ENCODE results near the gene DDX49.
"Not testable (repeated sequence)": the region's sequence is repeated elsewhere in the genome, so short reads cannot be mapped to it uniquely, and the experiment has no call there.

Gene DDX49

GRCh38 chr19:18901491-18901890, 18.0 kb upstream of the DDX49 start:
- Mint-ChIP-seq H3K27ac (no peak overlapping the region), H3K4me1 (ENCODE audit: low read depth) (peaks cover 1% of the 10 kb centered on the region), H3K36me3 (ENCODE audit: low read depth) (peaks cover 65% of the 10 kb centered on the region)

GRCh38 chr19:18902519-18902918, 17.0 kb upstream of the DDX49 start:
- not testable (repeated sequence) for DNase-seq; H3K27ac Mint-ChIP-seq; H3K4me3 Mint-ChIP-seq; H3K27me3 Mint-ChIP-seq; H3K4me1 Mint-ChIP-seq (ENCODE audit: low read depth); H3K9me3 Mint-ChIP-seq
- peaks cover 72% of the 10 kb centered on the region for H3K36me3 Mint-ChIP-seq (ENCODE audit: low read depth)

More at GRCh38 chr19:18901491-18901890, 18.0 kb upstream of the DDX49 start:
- H3K27me3 Mint-ChIP-seq = peaks cover 13% of the 10 kb centered on the region
- H3K9me3 Mint-ChIP-seq = no peaks in the 10 kb centered on the region
- DNase-seq = no peak
- H3K4me3 Mint-ChIP-seq = no peak overlapping the region

GRCh38 chr19:18903156-18904037, 16.1 kb upstream of the DDX49 start:
- Mint-ChIP-seq H3K4me3 (no peak overlapping the region), H3K4me1 (ENCODE audit: low read depth) (no peaks in the 10 kb centered on the region), H3K9me3 (no peaks in the 10 kb centered on the region), H3K27me3 (no peaks in the 10 kb centered on the region), H3K36me3 (ENCODE audit: low read depth) (peaks cover 79% of the 10 kb centered on the region), H3K27ac (no peak overlapping the region)
- DNase-seq = no peak

- H3K9me3 Mint-ChIP-seq = no peaks in the 10 kb centered on the region
These were observed 15.0 kb upstream of the DDX49 start for GRCh38 chr19:18904334-18905057.

GRCh38 chr19:18905058-18905456, 14.5 kb upstream of the DDX49 start:
- DNase-seq = no peak
- no peaks in the 10 kb centered on the region for H3K27me3 Mint-ChIP-seq
- no peak overlapping the region for H3K4me3 Mint-ChIP-seq
- no peak overlapping the region for H3K27ac Mint-ChIP-seq
- H3K9me3 Mint-ChIP-seq = no peaks in the 10 kb centered on the region
- H3K36me3 Mint-ChIP-seq (ENCODE audit: low read depth) = peaks cover 77% of the 10 kb centered on the region
- H3K4me1 Mint-ChIP-seq (ENCODE audit: low read depth) = no peaks in the 10 kb centered on the region

More at GRCh38 chr19:18904334-18905057, 15.0 kb upstream of the DDX49 start:
- H3K4me3 Mint-ChIP-seq = no peak overlapping the region
- no peak overlapping the region for H3K27ac Mint-ChIP-seq
- DNase-seq = no peak
- no peaks in the 10 kb centered on the region for H3K27me3 Mint-ChIP-seq
- no peaks in the 10 kb centered on the region for H3K4me1 Mint-ChIP-seq (ENCODE audit: low read depth)
- H3K36me3 Mint-ChIP-seq (ENCODE audit: low read depth) = peaks cover 77% of the 10 kb centered on the region

GRCh38 chr19:18905513-18906236, 13.8 kb upstream of the DDX49 start:
- no peak for DNase-seq
- Mint-ChIP-seq H3K27me3 (no peaks in the 10 kb centered on the region), H3K9me3 (no peaks in the 10 kb centered on the region), H3K27ac (no peak overlapping the region), H3K4me1 (ENCODE audit: low read depth) (no peaks in the 10 kb centered on the region), H3K36me3 (ENCODE audit: low read depth) (peaks cover 78% of the 10 kb centered on the region), H3K4me3 (no peak overlapping the region)

GRCh38 chr19:18906605-18907519, 12.7 kb upstream of the DDX49 start:
- Mint-ChIP-seq H3K4me3 (no peak overlapping the region), H3K27ac (no peak overlapping the region), H3K9me3 (no peaks in the 10 kb centered on the region), H3K27me3 (no peaks in the 10 kb centered on the region), H3K36me3 (ENCODE audit: low read depth) (peaks cover 75% of the 10 kb centered on the region), H3K4me1 (ENCODE audit: low read depth) (no peaks in the 10 kb centered on the region)
- no peak for DNase-seq

GRCh38 chr19:18908917-18909619, 10.4 kb upstream of the DDX49 start:
- Mint-ChIP-seq H3K9me3 (no peaks in the 10 kb centered on the region), H3K4me1 (ENCODE audit: low read depth) (peaks cover 4% of the 10 kb centered on the region), H3K36me3 (ENCODE audit: low read depth) (peaks cover 84% of the 10 kb centered on the region), H3K27ac (no peak overlapping the region), H3K4me3 (no peak overlapping the region), H3K27me3 (no peaks in the 10 kb centered on the region)
- DNase-seq = no peak

GRCh38 chr19:18910010-18910409, 9.5 kb upstream of the DDX49 start:
- Mint-ChIP-seq H3K36me3 (ENCODE audit: low read depth) (peaks cover 82% of the 10 kb centered on the region), H3K4me1 (ENCODE audit: low read depth) (peaks cover 5% of the 10 kb centered on the region), H3K9me3 (no peaks in the 10 kb centered on the region), H3K27ac (no peak overlapping the region), H3K4me3 (no peak overlapping the region), H3K27me3 (no peaks in the 10 kb centered on the region)
- DNase-seq = no peak

- Mint-ChIP-seq H3K4me1 (ENCODE audit: low read depth) (peaks cover 14% of the 10 kb centered on the region), H3K9me3 (no peaks in the 10 kb centered on the region), H3K4me3 (no peak overlapping the region), H3K36me3 (ENCODE audit: low read depth) (peaks cover 82% of the 10 kb centered on the region), H3K27me3 (no peaks in the 10 kb centered on the region), H3K27ac (no peak overlapping the region)
- DNase-seq = no peak
These were observed 8.6 kb upstream of the DDX49 start for GRCh38 chr19:18910801-18911436.

GRCh38 chr19:18912933-18913332, 6.6 kb upstream of the DDX49 start:
- Mint-ChIP-seq H3K36me3 (ENCODE audit: low read depth) (peaks cover 80% of the 10 kb centered on the region), H3K27me3 (no peaks in the 10 kb centered on the region), H3K27ac (no peak overlapping the region), H3K9me3 (no peaks in the 10 kb centered on the region), H3K4me3 (no peak overlapping the region), H3K4me1 (ENCODE audit: low read depth) (peaks cover 23% of the 10 kb centered on the region)
- no peak for DNase-seq

GRCh38 chr19:18913466-18913865, 6.0 kb upstream of the DDX49 start:
- Mint-ChIP-seq H3K4me1 (ENCODE audit: low read depth) (peaks cover 27% of the 10 kb centered on the region), H3K27me3 (no peaks in the 10 kb centered on the region), H3K27ac (no peak overlapping the region), H3K9me3 (no peaks in the 10 kb centered on the region), H3K4me3 (no peak overlapping the region), H3K36me3 (ENCODE audit: low read depth) (peaks cover 81% of the 10 kb centered on the region)
- no peak for DNase-seq

- peak overlapping the region; percentile 33 for H3K27ac Mint-ChIP-seq
- no peaks in the 10 kb centered on the region for H3K27me3 Mint-ChIP-seq
- no peak for DNase-seq
- H3K9me3 Mint-ChIP-seq = no peaks in the 10 kb centered on the region
- peaks cover 42% of the 10 kb centered on the region for H3K4me1 Mint-ChIP-seq (ENCODE audit: low read depth)
- peak overlapping the region; percentile 10 for H3K4me3 Mint-ChIP-seq
- H3K36me3 Mint-ChIP-seq (ENCODE audit: low read depth) = peaks cover 81% of the 10 kb centered on the region
These were observed 3.9 kb upstream of the DDX49 start for GRCh38 chr19:18915639-18916038.

Measured in activated T-cell treated with anti-CD3 and anti-CD28 coated beads, Interleukin-2, amount 50 U/mL, for 24 hours (primary cell).